OCI-LY7 (cell line): Measurements from ENCODE around the gene TAOK1. TPM values are rescaled to one million over a fixed set of nuclear protein-coding genes. Genes with fewer than 3 reads are reported as not detected.
A peak's percentile ranks its signal among the peaks of the same experiment; 100 is the strongest.

Source experiments
- BruUV-seq: library from RNA; stranded (reverse); fragments of 400-500 nt; replicated peaks from 2 replicates; lab custom pipeline; 2021; lab: Mats Ljungman, UMichigan
- CTCF ChIA-PET: fragments of 300-600 bp; sonication (Branson Sonifier 250); formaldehyde crosslinking; loops from one replicate; lab custom pipeline; 2022; ENCODE audit warnings: antibody characterized with exemption; ENCODE audit not compliant: unreplicated experiment; lab: Charles Lee
- POLR2A ChIA-PET: fragments of 300-600 bp; sonication (Branson Sonifier 250); formaldehyde crosslinking; loops from one replicate; lab custom pipeline; 2022; ENCODE audit warnings: antibody characterized with exemption; lab: Charles Lee
- DNase-seq: peaks from one replicate; pipeline ENCODE4 v3.0.0-alpha.2; 2015; ENCODE audit warnings: low spot score
- H2AFZ ChIP-seq: fragments of 200-600 bp; sonication (generic), shearing (Covaris generic); 2 replicates; pipeline ENCODE4 v1.6.1; 2014; ENCODE audit warnings: mild to moderate bottlenecking, antibody characterized with exemption, low read length, moderate library complexity
- H3K27ac ChIP-seq: fragments of 200-600 bp; sonication (generic); 2 replicates; pipeline ENCODE4 v1.5.1; 2014; ENCODE audit warnings: mixed run types, low read depth, mild to moderate bottlenecking, moderate library complexity, low read length, inconsistent platforms; ENCODE audit not compliant: poor library complexity, severe bottlenecking
- H3K36me3 ChIP-seq: fragments of 200-600 bp; sonication (generic); 2 replicates; pipeline ENCODE4 v1.6.1; 2014; ENCODE audit warnings: mild to moderate bottlenecking, antibody characterized with exemption, low read length, moderate library complexity, mixed read lengths; ENCODE audit not compliant: insufficient read depth
- H3K4me1 ChIP-seq: fragments of 200-600 bp; sonication (generic); 2 replicates; pipeline ENCODE4 v1.5.1; 2014; ENCODE audit warnings: mild to moderate bottlenecking, low read length; ENCODE audit not compliant: insufficient read depth, poor library complexity, severe bottlenecking
- H3K4me2 ChIP-seq: fragments of 200-600 bp; sonication (generic); 2 replicates; pipeline ENCODE4 v1.6.1; 2014; ENCODE audit warnings: mild to moderate bottlenecking, low read length
- H3K4me3 ChIP-seq: fragments of 200-600 bp; sonication (generic); 2 replicates; pipeline ENCODE4 v1.5.1; 2014; ENCODE audit warnings: mild to moderate bottlenecking, low read depth, low read length; ENCODE audit not compliant: poor library complexity, severe bottlenecking
- H3K79me2 ChIP-seq: fragments of 200-600 bp; sonication (generic); 2 replicates; pipeline ENCODE4 v1.6.1; 2016; ENCODE audit warnings: low read depth, mild to moderate bottlenecking, low read length, moderate library complexity, mixed read lengths; ENCODE audit not compliant: insufficient read depth
- H3K9me2 ChIP-seq: fragments of 200-600 bp; sonication (generic); 2 replicates; pipeline ENCODE4 v1.6.1; 2016; ENCODE audit warnings: mild to moderate bottlenecking, low read length, mixed read lengths; ENCODE audit not compliant: insufficient read depth
- H3K9me3 ChIP-seq: fragments of 200-600 bp; sonication (generic); 2 replicates; pipeline ENCODE4 v1.6.1; 2014; ENCODE audit warnings: mild to moderate bottlenecking, mixed run types, low read length, mixed read lengths
- H4K20me1 ChIP-seq: fragments of 200-600 bp; sonication (generic); 2 replicates; pipeline ENCODE4 v1.6.1; 2014; ENCODE audit warnings: mild to moderate bottlenecking, antibody characterized with exemption, low read length, moderate library complexity, mixed read lengths; ENCODE audit not compliant: insufficient read depth
- EZH2phosphoT487 ChIP-seq: fragments of 200-600 bp; sonication (generic); IDR thresholded peaks from 2 replicates; pipeline ENCODE4 v1.6.1; 2018; ENCODE audit warnings: low read depth, borderline replicate concordance, mild to moderate bottlenecking, mixed run types, antibody characterized with exemption, low read length, moderate library complexity, mixed read lengths
- intact Hi-C: fragments of 100-400 bp; cut with micrococcal nuclease; formaldehyde crosslinking; loops from one replicate; pipeline ENCODE4 v1.10.0; 2022; ENCODE audit not compliant: unreplicated experiment
- total RNA-seq, 2 experiments: library from RNA; depleted of rRNA in 1 of 2; stranded (reverse); fragments of >200 nt in 1 of 2; shearing (Covaris generic) in 1 of 2; gene quantifications; 2 replicates each; pipeline ENCODE4 v1.2.3, GENCODE V29; 2014 to 2022
- TF ChIP-seq, protein P1 (sequence below): fragments of 200-600 bp; sonication (generic); conservative IDR thresholded peaks from 2 replicates; pipeline ENCODE4 v1.5.1; 2014; ENCODE audit warnings: mild to moderate bottlenecking, antibody characterized with exemption, low read length, moderate library complexity, mixed read lengths

Gene TAOK1
- total RNA-seq, 2 experiments from 2014 or later = 30.4 to 46.8 TPM

DNA sequence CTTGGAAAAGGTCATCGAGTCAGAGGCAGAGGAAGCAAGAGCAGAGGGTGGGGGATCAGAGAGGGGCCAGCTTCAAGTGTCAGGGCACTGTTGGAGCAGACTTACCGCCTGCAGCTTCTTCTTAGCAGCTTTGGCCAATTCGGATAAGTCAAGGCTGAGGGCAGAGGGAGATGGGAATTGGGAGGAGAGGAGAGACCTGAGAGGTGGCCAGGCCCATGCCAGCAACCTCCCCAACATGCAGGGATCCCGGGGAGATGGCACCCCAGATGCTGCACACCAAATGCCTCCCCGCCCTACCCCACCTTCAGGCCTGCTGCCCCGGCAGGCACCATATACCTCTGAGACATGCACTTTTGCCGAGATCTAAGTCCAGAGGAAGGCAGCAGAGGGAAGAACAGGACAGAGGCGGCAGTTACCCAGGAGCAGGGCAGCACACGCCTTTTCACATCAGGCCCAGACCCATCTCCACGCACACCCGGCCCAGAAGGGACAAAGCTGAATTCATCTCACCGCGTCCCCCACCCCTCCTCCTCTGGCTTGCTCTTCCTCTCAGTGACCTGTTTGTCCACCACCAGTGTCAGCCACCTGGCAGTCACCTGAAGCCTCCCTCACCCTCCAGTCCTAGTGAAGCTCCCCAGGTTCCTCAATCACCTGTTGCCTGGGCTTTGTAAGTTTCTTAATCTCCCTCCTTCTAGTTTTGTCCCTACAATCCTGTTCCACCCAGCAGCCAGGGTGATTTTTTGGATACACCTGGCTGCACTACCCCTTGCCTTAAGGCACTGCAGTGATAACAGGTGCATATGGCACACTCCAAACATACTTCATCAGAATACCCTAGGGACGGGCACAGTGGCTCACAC, 188.7 kb downstream of the TAOK1 start:
- POLR2A ChIA-PET = interaction anchor here (0.5 to 2.1 kb wide), 2 partner anchors 9 to 55 kb away, joined by 3 to 4 read pairs; no protein-coding TSS in a partner anchor
- peaks cover under 1% of the 10 kb centered on the region; the same call in 1 of the 2 replicates for H3K79me2 ChIP-seq
- peaks cover 82% of the 10 kb centered on the region for H3K36me3 ChIP-seq
- intact Hi-C loops = no loop called here
- no peaks in the 10 kb centered on the region for H4K20me1 ChIP-seq
- CTCF ChIA-PET = interaction anchor here (0.6 kb wide), 2 partner anchors 10 to 430 kb away, joined by 3 read pairs; no protein-coding TSS in a partner anchor
- no peak overlapping the region for H2AFZ ChIP-seq
- H3K9me2 ChIP-seq = no peaks in the 10 kb centered on the region
- H3K4me2 ChIP-seq = no peak overlapping the region
- H3K9me3 ChIP-seq = no peaks in the 10 kb centered on the region
- BruUV-seq = no TSS peak
- TF ChIP-seq, protein P1, sequence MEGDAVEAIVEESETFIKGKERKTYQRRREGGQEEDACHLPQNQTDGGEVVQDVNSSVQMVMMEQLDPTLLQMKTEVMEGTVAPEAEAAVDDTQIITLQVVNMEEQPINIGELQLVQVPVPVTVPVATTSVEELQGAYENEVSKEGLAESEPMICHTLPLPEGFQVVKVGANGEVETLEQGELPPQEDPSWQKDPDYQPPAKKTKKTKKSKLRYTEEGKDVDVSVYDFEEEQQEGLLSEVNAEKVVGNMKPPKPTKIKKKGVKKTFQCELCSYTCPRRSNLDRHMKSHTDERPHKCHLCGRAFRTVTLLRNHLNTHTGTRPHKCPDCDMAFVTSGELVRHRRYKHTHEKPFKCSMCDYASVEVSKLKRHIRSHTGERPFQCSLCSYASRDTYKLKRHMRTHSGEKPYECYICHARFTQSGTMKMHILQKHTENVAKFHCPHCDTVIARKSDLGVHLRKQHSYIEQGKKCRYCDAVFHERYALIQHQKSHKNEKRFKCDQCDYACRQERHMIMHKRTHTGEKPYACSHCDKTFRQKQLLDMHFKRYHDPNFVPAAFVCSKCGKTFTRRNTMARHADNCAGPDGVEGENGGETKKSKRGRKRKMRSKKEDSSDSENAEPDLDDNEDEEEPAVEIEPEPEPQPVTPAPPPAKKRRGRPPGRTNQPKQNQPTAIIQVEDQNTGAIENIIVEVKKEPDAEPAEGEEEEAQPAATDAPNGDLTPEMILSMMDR = no peak
- TF ChIP-seq EZH2phosphoT487 = no peak
- DNase-seq = no peak
- no peak overlapping the region for H3K4me3 ChIP-seq
- H3K27ac ChIP-seq = no peak overlapping the region
- peaks cover 19% of the 10 kb centered on the region for H3K4me1 ChIP-seq

DNA sequence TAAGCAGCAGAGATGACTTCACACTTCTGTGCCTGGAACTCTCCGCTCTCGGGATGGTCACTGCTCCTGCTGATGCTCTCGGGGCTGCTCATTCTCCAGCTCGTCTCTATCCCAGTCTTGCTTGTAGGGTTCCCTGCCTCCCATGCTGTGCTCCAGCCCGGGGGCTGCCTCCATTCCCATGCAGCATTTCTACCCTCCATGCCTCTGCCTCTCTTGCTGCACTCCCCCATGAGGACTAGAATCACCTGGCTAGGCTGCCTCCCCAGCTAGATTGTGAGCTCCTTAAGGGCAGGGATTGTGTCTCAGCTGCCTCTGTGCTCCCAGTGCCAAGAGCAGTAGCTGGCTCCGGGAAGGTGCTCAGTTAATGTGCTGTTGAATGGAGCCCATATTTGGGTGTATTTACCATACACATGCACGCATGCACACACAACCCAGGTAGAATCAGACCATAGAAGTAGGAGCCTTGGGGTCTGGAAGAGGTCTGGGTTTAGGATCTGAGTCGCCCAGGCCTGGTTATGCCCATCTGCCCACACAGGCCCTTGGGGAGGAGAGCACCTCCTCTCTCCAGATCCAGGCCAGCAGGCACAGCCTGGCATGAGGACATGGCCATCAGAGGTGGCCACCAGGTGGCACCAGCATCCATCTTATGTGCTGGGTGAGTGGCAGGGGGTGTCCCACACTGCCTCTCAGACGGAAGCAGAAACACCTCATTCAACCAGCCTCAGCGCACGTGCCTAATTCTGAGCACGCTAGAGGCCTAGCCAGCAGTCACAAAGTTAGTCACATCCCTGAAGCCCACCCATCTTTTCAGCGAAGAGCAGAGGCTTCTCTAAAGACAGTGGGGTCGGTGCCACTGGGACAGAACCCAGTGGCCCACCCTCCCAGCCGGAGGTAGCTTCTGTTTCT, 190.0 kb downstream of the TAOK1 start:
- no TSS peak for BruUV-seq
- Histone ChIP-seq H3K4me2 (no peak overlapping the region), H2AFZ (no peak overlapping the region), H3K9me2 (no peaks in the 10 kb centered on the region), H3K4me1 (peaks cover 28% of the 10 kb centered on the region), H3K9me3 (no peaks in the 10 kb centered on the region), H3K27ac (no peak overlapping the region), H3K79me2 (peaks cover 12% of the 10 kb centered on the region; the same call in 1 of the 2 replicates), H4K20me1 (no peaks in the 10 kb centered on the region), H3K4me3 (no peak overlapping the region), H3K36me3 (peaks cover 69% of the 10 kb centered on the region)
- intact Hi-C loops = loop anchor here (1.0 to 5.0 kb wide), 2 partner anchors 11 to 37 kb away; no protein-coding TSS in a partner anchor
- POLR2A ChIA-PET = interaction anchor here (0.6 to 2.1 kb wide), 3 partner anchors 8 to 122 kb away, joined by 3 to 5 read pairs (median 4); partner anchors contain the start of gene ANKRD13B
- CTCF ChIA-PET = interaction anchor here (0.6 to 1.6 kb wide), 3 partner anchors 12 to 431 kb away, joined by 3 to 4 read pairs (median 3); no protein-coding TSS in a partner anchor
- TF ChIP-seq, protein P1 = peak; percentile 88
- TF ChIP-seq EZH2phosphoT487 = no peak
- peak; percentile 89 for DNase-seq
